ENCODE data around the gene PERCC1. TPM values are rescaled to one million over a fixed set of nuclear protein-coding genes. Genes with fewer than 3 reads are reported as not detected.

PERCC1 gene
- total and polyA plus RNA-seq, 2 donors from 2014 or later = not detected

- no peaks in the 10 kb centered on the region for H3K4me1 ChIP-seq (ENCODE audit: control insufficient read depth in 2 of 3, insufficient read depth in 2 of 3, low read depth in 1 of 3, low read length in 3 of 3)
- no peak overlapping the region for H3K4me3 ChIP-seq (ENCODE audit: low read length in 3 of 3)
- no peaks in the 10 kb centered on the region for H3K27me3 ChIP-seq (ENCODE audit: control insufficient read depth, insufficient read depth, low read length)
- FAIRE-seq (no peak), DNase-seq (peak in 1 of 5 donors; percentile 32)
- H3K9ac ChIP-seq (ENCODE audit: low read length in 3 of 3) = no peak overlapping the region
- H3K9me3 ChIP-seq (ENCODE audit: control insufficient read depth in 2 of 3, insufficient read depth in 1 of 3, low read length in 3 of 3) = no peaks in the 10 kb centered on the region
- H3K27ac ChIP-seq (ENCODE audit: low read depth in 2 of 2, low read length in 2 of 2) = no peak overlapping the region
- no peaks in the 10 kb centered on the region for H3K36me3 ChIP-seq (ENCODE audit: control insufficient read depth in 2 of 3, insufficient read depth in 3 of 3, low read length in 3 of 3)
- TF ChIP-seq, protein P1, sequence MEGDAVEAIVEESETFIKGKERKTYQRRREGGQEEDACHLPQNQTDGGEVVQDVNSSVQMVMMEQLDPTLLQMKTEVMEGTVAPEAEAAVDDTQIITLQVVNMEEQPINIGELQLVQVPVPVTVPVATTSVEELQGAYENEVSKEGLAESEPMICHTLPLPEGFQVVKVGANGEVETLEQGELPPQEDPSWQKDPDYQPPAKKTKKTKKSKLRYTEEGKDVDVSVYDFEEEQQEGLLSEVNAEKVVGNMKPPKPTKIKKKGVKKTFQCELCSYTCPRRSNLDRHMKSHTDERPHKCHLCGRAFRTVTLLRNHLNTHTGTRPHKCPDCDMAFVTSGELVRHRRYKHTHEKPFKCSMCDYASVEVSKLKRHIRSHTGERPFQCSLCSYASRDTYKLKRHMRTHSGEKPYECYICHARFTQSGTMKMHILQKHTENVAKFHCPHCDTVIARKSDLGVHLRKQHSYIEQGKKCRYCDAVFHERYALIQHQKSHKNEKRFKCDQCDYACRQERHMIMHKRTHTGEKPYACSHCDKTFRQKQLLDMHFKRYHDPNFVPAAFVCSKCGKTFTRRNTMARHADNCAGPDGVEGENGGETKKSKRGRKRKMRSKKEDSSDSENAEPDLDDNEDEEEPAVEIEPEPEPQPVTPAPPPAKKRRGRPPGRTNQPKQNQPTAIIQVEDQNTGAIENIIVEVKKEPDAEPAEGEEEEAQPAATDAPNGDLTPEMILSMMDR (IDR thresholded peaks at IDR 0.05; ENCODE audit: borderline replicate concordance, extremely low read depth, insufficient read depth) = no peak
- intact Hi-C loops (cut with DNase I) = no loop called here
These were observed 2.9 kb downstream of the PERCC1 start for GRCh38 chr16:1433756-1434155.

- no peak for DNase-seq
- Histone ChIP-seq H3K4me1 (ENCODE audit: control insufficient read depth in 2 of 3, insufficient read depth in 2 of 3, low read depth in 1 of 3, low read length in 3 of 3) (no peaks in the 10 kb centered on the region), H3K27me3 (ENCODE audit: control insufficient read depth, insufficient read depth, low read length) (no peaks in the 10 kb centered on the region), H3K36me3 (ENCODE audit: control insufficient read depth in 2 of 3, insufficient read depth in 3 of 3, low read length in 3 of 3) (no peaks in the 10 kb centered on the region), H3K4me3 (ENCODE audit: low read length in 3 of 3) (no peak overlapping the region), H3K9me3 (ENCODE audit: control insufficient read depth in 2 of 3, insufficient read depth in 1 of 3, low read length in 3 of 3) (no peaks in the 10 kb centered on the region), H3K27ac (ENCODE audit: low read depth in 2 of 2, low read length in 2 of 2) (no peak overlapping the region), H3K9ac (ENCODE audit: low read length in 3 of 3) (no peak overlapping the region)
- FAIRE-seq = no peak
- TF ChIP-seq, protein P1 (IDR thresholded peaks at IDR 0.05; ENCODE audit: borderline replicate concordance, extremely low read depth, insufficient read depth) = no peak
- intact Hi-C loops (cut with DNase I) = no loop called here
These were observed 4.0 kb downstream of the PERCC1 start for GRCh38 chr16:1434644-1435592.

DNA sequence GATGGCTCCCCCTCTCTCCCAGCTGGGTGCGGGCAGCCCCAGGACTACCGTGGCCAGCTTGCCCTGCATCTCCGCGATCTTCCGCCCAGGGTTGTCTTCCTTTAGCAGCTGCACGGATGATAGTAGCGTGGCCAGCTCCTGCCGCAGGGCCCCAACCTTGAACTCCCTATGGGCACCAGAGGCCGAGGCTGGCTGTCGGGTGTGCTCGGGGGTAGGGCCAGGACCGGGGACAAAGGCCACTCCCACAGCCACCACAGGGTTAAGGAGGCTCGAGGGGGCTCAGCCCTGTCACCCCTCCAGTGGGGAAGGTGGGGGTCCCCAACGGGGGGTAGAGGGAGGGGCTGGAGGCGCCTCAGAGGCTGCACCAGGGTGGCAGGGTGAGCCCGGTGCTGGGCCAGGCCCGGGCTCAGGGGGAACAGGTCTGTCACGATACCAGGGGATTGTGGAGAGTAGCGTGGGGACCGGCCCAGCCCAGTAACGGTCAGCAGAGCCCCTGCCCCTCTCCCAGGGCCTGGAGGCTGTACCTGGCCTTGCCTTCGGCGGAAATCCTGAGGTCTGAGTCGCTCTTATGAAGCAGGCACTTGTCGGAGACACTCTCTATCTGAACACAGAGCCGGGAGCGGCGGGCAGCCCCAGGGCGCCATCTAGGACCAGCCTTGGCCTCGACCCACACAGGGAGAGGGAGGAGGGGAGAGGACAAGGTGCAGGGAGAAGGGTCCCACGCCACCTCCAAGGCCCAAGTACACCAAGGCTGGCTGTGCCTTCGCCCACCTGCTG, 5.2 kb downstream of the PERCC1 start:
- H3K9me3 ChIP-seq (ENCODE audit: control insufficient read depth in 2 of 3, insufficient read depth in 1 of 3, low read length in 3 of 3) = no peaks in the 10 kb centered on the region
- H3K4me3 ChIP-seq (ENCODE audit: low read length in 3 of 3) = no peak overlapping the region
- TF ChIP-seq, protein P1 (IDR thresholded peaks at IDR 0.05; ENCODE audit: borderline replicate concordance, extremely low read depth, insufficient read depth) = no peak
- no peak overlapping the region for H3K9ac ChIP-seq (ENCODE audit: low read length in 3 of 3)
- intact Hi-C loops (cut with DNase I) = no loop called here
- H3K27ac ChIP-seq (ENCODE audit: low read depth in 2 of 2, low read length in 2 of 2) = no peak overlapping the region
- no peaks in the 10 kb centered on the region for H3K4me1 ChIP-seq (ENCODE audit: control insufficient read depth in 2 of 3, insufficient read depth in 2 of 3, low read depth in 1 of 3, low read length in 3 of 3)
- H3K36me3 ChIP-seq (ENCODE audit: control insufficient read depth in 2 of 3, insufficient read depth in 3 of 3, low read length in 3 of 3) = no peaks in the 10 kb centered on the region
- DNase-seq (no peak), FAIRE-seq (no peak)
- no peaks in the 10 kb centered on the region for H3K27me3 ChIP-seq (ENCODE audit: control insufficient read depth, insufficient read depth, low read length)

All from kidney (tissue), 14 donors.